ELF-1 (cell line): ENCODE measurements around the gene MTX1.
"Not testable (repeated sequence)": the region's sequence is repeated elsewhere in the genome, so short reads cannot be mapped to it uniquely, and the experiment has no call there.

Source experiments
- DNase-seq: peaks from one replicate; pipeline ENCODE4 v3.0.0-alpha.2; 2016; ENCODE audit warnings: low read depth, low spot score

MTX1 gene

GRCh38 chr1:155208541-155209311 is at the start of gene MTX1:
TSS of gene MTX1 (plus strand) at chr1:155208695. CDS start at chr1:155208805, 110 bp downstream.
- DNase-seq: peak; percentile 90

DNA sequence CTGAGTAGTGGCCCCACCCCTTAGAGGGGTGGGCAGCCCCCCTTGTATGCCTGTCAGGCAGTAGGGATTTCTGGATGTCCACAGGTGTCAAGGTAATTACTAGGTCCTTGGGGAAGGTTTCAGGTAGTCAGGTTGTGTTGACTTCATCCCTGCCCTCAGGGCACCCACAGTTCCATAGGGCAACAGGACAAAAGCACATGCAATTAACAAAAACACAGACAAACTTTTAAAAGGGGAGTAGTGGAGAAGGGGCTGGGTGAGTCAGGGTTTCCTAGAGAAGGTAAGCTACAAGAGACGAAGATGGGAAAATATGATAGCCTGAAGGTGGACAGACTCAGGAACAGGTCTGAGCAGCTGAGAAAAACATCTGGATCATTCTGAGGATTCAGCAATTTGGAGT is 49.5 kb upstream of the MTX1 start:
- DNase-seq: peak; percentile 84

- no peak for DNase-seq
Measured at GRCh38 chr1:155160128-155160527, 48.4 kb upstream of the MTX1 start.

- DNase-seq: not testable (repeated sequence)
Measured at GRCh38 chr1:155162631-155163030, 45.9 kb upstream of the MTX1 start.

- DNase-seq: not testable (repeated sequence)
Measured at GRCh38 chr1:155163785-155164184, 44.7 kb upstream of the MTX1 start.

DNA sequence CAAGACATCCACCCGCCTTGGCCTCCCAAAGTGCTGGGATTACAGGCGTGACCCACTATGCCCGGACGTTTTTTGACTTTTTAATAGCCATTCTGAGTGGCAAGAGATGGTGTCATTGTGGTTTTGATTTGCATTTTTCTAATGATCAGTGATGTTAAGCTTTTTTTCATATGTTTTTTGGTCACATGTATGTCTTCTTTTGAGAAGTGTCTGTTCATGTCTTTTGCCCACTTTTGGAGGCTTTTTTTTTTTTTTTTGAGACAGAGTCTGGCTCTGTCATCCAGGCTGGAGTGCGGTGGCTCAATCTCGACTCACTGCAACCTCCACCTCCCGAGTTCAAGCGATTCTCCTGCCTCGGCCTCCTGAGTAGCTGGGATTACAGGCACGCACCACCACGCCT is 43.9 kb upstream of the MTX1 start:
- DNase-seq: not testable (repeated sequence)

GRCh38 chr1:155166051-155166470 is 42.4 kb upstream of the MTX1 start:
- DNase-seq: peak; percentile 61

DNA sequence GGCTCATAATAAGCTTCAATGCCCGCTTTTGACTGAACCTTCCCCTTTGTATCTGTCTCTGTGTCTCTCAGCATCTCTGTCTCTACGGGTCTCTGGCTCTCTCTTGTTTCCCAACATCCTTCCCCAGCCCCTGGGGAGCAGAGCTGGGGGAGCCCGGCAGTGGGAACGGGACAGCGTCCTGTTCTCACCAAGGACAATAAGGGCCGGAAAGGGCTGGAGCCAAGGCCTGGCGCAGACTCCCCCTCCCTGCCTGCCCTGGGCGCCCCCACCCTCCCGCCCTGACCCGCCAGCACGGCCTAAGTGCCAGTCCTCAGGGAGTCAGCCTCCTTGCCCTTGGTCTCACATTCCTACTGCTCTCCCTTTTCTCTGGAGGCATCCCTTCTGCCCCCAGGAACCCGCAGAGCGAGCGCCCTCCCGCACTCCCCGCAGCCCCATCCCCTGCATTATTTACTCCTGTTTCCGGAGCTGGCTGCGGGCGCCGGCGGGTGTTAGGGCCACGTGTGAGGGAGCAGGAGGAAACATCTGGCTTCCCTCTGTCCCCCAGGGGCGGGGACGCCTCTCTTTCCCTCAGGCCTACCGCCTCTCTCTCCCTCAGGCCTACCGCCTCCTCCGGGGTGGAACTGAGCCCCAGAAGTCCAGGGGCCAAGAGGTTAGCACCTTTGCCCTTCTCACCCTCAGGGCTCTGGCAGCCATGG is 41.9 kb upstream of the MTX1 start:
- DNase-seq: peak; percentile 57

DNA sequence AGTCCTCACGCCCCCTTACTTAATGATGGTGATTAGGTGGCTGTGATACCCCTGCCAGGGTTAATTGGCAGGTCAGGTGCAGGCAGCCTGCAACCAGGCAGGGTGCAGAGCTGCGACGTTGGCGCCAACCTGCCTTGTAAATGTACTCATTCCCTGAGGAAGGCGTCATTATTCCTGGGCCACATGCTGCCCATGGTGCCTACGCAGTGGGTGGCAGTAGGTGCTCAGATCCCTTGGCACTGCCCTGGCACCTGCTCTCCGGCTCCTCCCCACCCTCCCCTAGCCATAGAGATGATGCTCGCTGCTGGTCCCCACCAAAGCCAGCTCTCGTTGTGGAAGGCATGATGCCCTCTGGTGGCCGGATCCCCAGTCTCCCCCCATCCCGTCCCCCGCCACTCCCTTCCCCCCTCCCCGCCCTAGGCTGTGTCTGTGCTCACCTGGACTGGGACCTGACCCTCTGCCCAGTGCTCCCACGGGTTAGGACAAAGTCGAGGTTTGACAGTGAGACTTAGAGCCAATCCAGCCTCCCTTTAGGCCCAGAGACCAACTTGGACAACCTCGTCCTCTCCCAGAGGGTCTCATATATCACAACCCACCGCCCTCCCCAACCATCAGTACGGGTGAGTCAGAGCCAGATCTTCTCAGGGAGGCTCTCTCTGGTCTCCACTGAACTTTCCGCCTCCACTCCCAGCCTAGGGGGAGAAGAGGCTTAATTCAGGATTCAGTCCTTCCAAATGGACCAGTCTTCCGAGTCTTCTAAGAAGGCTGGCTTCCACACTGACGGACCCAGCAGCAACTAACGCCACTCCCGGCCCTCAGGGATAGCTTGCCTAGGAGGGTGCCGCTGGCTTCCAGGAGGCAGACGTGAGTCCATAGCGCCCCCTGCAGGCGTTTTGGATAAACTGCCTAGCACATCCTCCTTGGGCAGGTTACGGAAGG is 41.1 kb upstream of the MTX1 start:
- peak; percentile 95 for DNase-seq

DNA sequence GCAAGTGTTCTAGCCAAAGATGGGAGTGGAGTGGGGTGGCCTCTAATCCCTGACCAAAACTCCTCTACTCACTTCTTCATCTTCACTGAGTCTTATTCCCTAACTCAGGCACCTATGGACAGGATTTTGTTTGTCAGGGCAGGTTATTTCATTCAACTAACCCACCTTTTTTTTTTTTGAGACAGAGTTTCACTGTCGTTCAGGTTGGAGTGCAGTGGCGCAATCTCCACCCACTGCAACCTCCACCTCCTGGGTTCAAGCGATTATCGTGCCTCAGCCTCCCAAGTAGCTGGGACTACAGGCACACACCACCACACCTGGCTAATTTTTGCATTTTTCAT is 40.4 kb upstream of the MTX1 start:
- DNase-seq: not testable (repeated sequence)

- no peak for DNase-seq
Measured at GRCh38 chr1:155168456-155169210, 39.9 kb upstream of the MTX1 start.

DNA sequence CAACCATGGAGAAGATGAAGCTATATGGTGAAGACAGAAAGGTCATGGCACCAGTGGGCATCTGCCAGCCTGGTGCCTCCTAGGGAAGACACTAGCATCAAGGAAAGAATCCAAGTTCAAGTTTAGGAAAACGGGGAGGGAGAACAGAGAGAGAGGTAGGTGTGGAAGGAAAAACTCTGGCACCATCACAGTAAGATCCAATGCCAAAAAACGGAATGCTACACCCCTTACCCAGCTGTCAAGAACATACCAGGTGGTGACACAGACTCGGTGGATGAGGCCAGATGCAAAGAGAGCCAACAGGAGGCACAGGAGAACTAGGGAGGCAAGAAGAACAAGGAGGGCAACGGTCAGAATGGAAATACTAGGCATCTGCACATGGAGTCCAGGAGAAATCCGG is 39.0 kb upstream of the MTX1 start:
- DNase-seq: no peak

DNA sequence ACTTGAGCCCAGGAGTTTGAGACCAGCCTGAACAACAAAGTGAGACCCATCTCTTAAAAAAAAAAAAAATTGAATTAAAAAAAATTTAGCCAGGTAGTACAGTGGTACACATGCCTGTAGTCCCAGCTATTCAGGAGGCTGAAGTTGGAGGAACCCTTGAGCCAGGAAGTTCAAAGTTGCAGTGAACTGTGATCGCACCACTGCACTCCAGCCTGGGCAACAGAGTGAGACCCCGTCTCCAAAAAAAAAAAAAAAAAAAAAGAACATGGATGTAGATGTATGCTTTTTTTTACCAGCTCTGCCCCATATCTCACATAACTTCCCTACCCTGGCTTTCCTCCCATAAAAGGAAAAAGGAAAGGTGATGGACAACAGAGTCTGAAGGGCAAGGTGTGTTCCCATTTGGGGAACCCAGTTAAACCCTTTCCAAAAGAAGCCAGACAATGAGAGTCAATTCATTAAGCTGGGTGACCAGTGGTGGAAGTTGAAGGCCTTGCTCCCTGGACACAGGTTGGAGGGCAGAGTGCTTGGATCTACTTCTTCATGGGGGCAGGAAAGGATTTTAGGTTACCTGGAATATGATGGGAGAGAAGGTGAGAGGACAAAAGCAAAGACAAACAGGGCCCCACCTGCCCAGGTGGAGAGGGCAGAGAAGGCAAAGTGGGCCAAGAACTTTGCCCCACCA is 38.3 kb upstream of the MTX1 start:
- DNase-seq: no peak

GRCh38 chr1:155170806-155171205 is 37.7 kb upstream of the MTX1 start:
- DNase-seq: no peak

DNA sequence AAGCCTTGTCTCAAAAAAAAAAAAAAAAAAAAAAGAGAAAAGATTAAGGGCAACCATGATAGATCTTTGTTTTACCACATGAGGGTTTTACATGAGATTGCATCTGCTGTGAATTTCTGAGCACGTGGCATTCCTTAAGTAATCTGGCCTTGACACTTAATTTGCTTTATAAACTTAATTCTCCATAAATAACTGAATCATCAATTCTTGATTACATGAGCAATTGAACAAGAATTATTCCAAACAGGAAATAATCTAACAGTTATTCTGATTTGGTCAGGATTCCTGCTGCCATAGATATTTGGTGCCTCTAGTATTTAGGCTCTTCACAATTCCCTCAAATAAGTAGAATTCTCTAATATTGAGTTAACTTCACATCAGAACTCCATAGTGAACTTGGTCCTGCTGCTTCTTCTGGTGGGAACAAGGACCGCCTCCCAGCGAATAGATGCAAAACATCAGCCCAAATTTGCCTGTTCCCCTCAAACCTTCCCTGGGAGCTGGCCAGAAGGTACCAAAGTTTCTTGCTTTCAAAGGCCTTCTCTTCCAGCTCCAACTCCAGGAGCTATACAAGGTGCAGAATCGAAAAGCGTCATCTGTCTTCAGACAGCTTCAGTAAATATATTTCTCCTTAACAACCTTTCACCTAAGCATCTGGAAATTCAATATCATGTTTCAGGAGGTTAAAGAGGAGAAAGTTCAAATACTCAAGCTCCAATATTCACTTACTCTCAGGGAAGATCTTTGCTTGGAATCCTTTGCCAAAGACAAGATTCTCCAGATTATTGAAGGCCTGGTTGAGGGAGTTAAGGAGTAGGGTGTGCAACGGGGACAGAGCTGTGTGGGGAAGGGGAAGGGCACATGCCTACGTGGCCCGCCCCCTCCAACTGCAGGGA is 36.4 kb upstream of the MTX1 start:
- no peak for DNase-seq

DNA sequence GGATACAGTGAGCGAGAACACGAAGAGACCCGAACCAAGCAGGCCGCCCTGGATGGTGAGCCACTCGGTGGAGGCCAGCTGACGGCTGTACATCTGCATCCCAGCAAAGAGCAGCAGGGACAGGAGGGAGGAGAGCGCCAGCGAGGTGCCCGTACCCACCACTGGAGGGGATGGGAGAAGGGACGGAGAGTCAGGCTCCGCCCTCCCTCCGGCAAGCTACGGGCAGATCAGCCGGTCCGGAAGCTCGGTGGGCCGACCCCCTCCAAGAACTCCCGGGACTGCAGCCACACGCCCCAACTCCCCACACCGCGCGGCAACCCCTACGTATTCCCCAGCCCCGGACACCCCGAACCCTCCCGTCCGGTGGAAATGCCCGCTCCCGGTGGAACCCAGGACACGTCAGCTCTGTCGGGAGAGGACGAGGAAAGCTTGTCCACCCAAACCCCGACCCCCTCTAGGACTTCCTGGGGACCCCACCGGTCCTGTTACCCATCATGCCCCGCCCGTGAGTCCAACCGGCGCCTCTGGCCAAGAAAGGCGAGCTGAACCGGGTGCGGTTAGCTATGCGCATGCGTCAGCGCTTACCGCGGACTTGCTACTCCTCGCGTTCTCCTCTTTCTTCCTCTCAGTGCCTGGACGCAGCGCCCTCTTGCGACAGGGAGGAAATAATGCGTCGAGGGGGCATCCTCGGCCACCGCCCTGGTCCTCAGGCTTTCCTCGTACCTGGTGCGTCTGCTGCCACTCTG is 35.6 kb upstream of the MTX1 start, which contains the start of gene KRTCAP2:
TSS of gene KRTCAP2 (minus strand) at position 573 of the 746 bp plus-strand sequence. CDS start at position 493, 80 bp downstream.
- peak; percentile 98 for DNase-seq

DNA sequence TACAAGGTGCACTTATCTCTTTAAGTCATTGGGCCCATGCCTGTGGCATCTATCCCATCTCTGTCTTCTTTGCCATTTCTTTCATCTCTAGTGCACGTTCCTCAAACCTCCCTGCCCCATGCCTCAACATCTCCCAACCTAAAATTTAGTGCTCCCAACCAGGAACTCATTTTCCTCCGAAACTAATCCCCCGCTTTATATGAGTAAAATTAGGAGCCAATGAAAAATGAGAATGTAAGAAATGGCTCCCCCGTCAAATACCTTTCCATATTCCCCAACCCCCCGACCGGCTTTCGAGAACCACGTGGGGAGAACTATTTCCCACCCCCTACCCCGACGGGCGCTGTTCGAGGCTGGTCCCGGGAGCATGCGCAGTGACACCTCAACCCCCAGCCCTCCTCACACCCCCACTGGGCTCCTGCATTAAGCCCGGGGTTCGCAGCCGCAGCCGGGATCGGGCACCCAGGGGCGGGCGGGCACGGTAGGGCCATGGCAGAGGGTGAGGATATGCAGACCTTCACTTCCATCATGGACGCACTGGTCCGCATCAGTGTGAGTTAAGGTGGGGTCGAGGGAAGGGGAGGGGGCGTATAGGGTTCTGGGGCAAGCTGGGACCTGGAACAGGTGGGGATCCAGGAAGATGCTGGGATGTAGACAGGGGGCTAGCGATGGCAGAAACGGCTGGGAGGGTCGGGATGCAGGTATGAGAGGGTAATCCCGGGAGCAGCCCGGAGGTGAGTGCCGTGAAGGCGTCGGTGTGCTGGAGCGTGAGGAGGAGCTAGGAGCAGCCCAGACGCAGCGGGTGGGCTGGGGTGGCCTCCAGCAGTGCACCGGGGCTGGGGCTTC is 34.8 kb upstream of the MTX1 start, which contains the start of gene TRIM46:
TSS of gene TRIM46 (plus strand) at position 372 of the 846 bp plus-strand sequence. CDS start at position 490, 118 bp downstream.
- DNase-seq: peak; percentile 57
